SK-N-MC (cell line): ENCODE results near the gene KLRC1.

ENCODE experiments used
- EZH2 ChIP-seq: fragments of 200-600 bp; sonication (generic); IDR thresholded peaks from one replicate; pipeline ENCODE4 v1.6.1; 2017; ENCODE audit warnings: antibody characterized with exemption
- FOXP2 ChIP-seq: optimal IDR thresholded peaks from 2 replicates; pipeline ENCODE3; 2011; ENCODE audit warnings: mild to moderate bottlenecking, moderate library complexity; ENCODE audit not compliant: insufficient read depth; ENCODE audit errors: extremely low read length, control extremely low read depth
- POLR2AphosphoS5 ChIP-seq: IDR thresholded peaks from 2 replicates; pipeline ENCODE4 v1.6.1; 2012; ENCODE audit warnings: mild to moderate bottlenecking, low read depth, low read length, borderline replicate concordance

DNA sequence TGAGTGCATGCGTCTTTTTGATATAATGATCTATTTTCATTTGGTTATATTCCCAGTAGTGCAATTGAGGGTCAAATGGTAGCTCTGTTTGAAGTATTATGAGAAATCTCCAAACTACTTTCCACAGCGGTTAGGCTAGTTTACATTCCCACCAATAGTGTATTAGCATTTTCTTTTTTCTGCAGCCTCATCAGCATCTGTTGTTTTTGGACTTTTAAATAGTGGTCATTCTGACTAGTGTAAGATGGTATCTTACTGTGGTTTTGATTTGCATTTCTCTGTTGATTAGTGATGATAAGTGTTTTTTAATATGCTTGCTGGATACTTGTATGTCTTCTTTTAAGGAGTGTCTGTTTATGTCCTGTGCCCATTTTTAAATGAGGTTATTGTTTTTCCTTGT is 3.7 kb upstream of the KLRC1 start:
- TF ChIP-seq POLR2AphosphoS5 (no peak), EZH2 (no peak), FOXP2 (no peak)
